ENCODE measurements around the gene ASTN1.

GRCh38 chr1:177017287-177017852 is 147.1 kb downstream of the ASTN1 start:
- no peak for TF ChIP-seq POLR2A (IDR thresholded peaks at IDR 0.05)
- no peak for TF ChIP-seq CTCF (IDR thresholded peaks at IDR 0.05)

Data from heart left ventricle (tissue), 13 donors.